ENCODE data around the gene FRMD5. TPM values are rescaled to one million over a fixed set of nuclear protein-coding genes. Genes with fewer than 3 reads are reported as not detected.

Gene FRMD5
- total and polyA plus RNA-seq, 2 donors (not counting 1 experiment from before 2014, with no cell fraction given): not detected

- WGBS (ENCODE audit: insufficient coverage): 92% methylated on average over 2 of the region's 3 CpGs
- Histone ChIP-seq H3K9ac (ENCODE audit: low read length) (no peak overlapping the region), H3K4me1 (ENCODE audit: control insufficient read depth in 2 of 2, insufficient read depth in 2 of 2, low read length in 2 of 2) (no peaks in the 10 kb centered on the region), H3K9me3 (ENCODE audit: control extremely low read depth in 1 of 3, control insufficient read depth in 2 of 3, insufficient read depth in 1 of 3, low read length in 2 of 3) (no peaks in the 10 kb centered on the region), H3K36me3 (replicated peaks in 1 of 2; ENCODE audit: control extremely low read depth in 1 of 2, control insufficient read depth in 1 of 2, extremely low read depth in 1 of 2, insufficient read depth in 2 of 2, low read length in 1 of 2) (no peaks in the 10 kb centered on the region), H3K4me2 (replicated peaks; ENCODE audit: low read depth, low read length, poor library complexity, severe bottlenecking) (no peak overlapping the region), H3K4me3 (ENCODE audit: control extremely low read depth in 1 of 5, extremely low read depth in 1 of 5, insufficient read depth in 1 of 5, low read depth in 2 of 5, low read length in 4 of 5) (no peak overlapping the region), H3K27ac (ENCODE audit: low read length in 2 of 2) (no peak overlapping the region), H3K79me2 (ENCODE audit: control insufficient read depth, insufficient read depth, low read length) (no peaks in the 10 kb centered on the region), H4K20me1 (ENCODE audit: control insufficient read depth, insufficient read depth, low read length, poor library complexity, severe bottlenecking) (no peaks in the 10 kb centered on the region), H3K27me3 (replicated peaks in 1 of 4; ENCODE audit: control extremely low read depth in 1 of 4, control insufficient read depth in 3 of 4, insufficient read depth in 4 of 4, low read length in 3 of 4) (no peaks in the 10 kb centered on the region), H2AFZ (ENCODE audit: insufficient read depth, low read depth, low read length, poor library complexity, severe bottlenecking) (no peak overlapping the region)
- Mint-ChIP-seq H3K27me3 (no peaks in the 10 kb centered on the region), H3K9me3 (ENCODE audit: insufficient read depth) (no peaks in the 10 kb centered on the region), H3K4me1 (no peaks in the 10 kb centered on the region), H3K4me3 (no peak overlapping the region), H3K27ac (no peak overlapping the region)
- ATAC-seq (ENCODE audit: low read depth) (no peak), DNase-seq (no peak)
- no peak for TF ChIP-seq EZH2 (IDR thresholded peaks at IDR 0.05; ENCODE audit: borderline replicate concordance, insufficient read depth, low read depth, low read length, poor library complexity, severe bottlenecking)
- intact Hi-C loops (cut with micrococcal nuclease): no loop called here
- POLR2A ChIA-PET: interaction anchor here (0.6 kb wide), 1 partner anchor 31 kb away, joined by 7 read pairs; no protein-coding TSS in a partner anchor
- CTCF ChIA-PET: no interaction called here
These were observed 306.0 kb downstream of the FRMD5 start for GRCh38 chr15:43889042-43889441.

GRCh38 chr15:43887901-43888300, 307.2 kb downstream of the FRMD5 start:
- H3K9ac ChIP-seq (ENCODE audit: low read length): no peak overlapping the region
- no peak overlapping the region for H3K4me2 ChIP-seq (replicated peaks; ENCODE audit: low read depth, low read length, poor library complexity, severe bottlenecking)
- no peaks in the 10 kb centered on the region for H4K20me1 ChIP-seq (ENCODE audit: control insufficient read depth, insufficient read depth, low read length, poor library complexity, severe bottlenecking)
- Mint-ChIP-seq H3K4me3 (no peak overlapping the region), H3K4me1 (no peaks in the 10 kb centered on the region), H3K9me3 (ENCODE audit: insufficient read depth) (no peaks in the 10 kb centered on the region), H3K27ac (no peak overlapping the region), H3K27me3 (no peaks in the 10 kb centered on the region)
- no peak overlapping the region for H2AFZ ChIP-seq (ENCODE audit: insufficient read depth, low read depth, low read length, poor library complexity, severe bottlenecking)
- TF ChIP-seq CTCF (IDR thresholded peaks at IDR 0.05) (no peak), EZH2 (IDR thresholded peaks at IDR 0.05; ENCODE audit: borderline replicate concordance, insufficient read depth, low read depth, low read length, poor library complexity, severe bottlenecking) (no peak)
- no peak overlapping the region for H3K4me3 ChIP-seq (ENCODE audit: control extremely low read depth in 1 of 5, extremely low read depth in 1 of 5, insufficient read depth in 1 of 5, low read depth in 2 of 5, low read length in 4 of 5)
- intact Hi-C loops (cut with micrococcal nuclease): no loop called here
- H3K36me3 ChIP-seq (replicated peaks in 1 of 2; ENCODE audit: control extremely low read depth in 1 of 2, control insufficient read depth in 1 of 2, extremely low read depth in 1 of 2, insufficient read depth in 2 of 2, low read length in 1 of 2): no peaks in the 10 kb centered on the region
- DNase-seq (no peak), ATAC-seq (ENCODE audit: low read depth) (no peak)
- 100% methylated on average over 1 of the region's 5 CpGs for whole genome bisulfite sequencing (ENCODE audit: insufficient coverage)
- no peak overlapping the region for H3K27ac ChIP-seq (ENCODE audit: low read length in 2 of 2)
- ChIA-PET CTCF (no interaction called here), POLR2A (no interaction called here)
- H3K4me1 ChIP-seq (ENCODE audit: control insufficient read depth in 2 of 2, insufficient read depth in 2 of 2, low read length in 2 of 2): no peaks in the 10 kb centered on the region
- no peaks in the 10 kb centered on the region for H3K79me2 ChIP-seq (ENCODE audit: control insufficient read depth, insufficient read depth, low read length)
- H3K27me3 ChIP-seq (replicated peaks in 1 of 4; ENCODE audit: control extremely low read depth in 1 of 4, control insufficient read depth in 3 of 4, insufficient read depth in 4 of 4, low read length in 3 of 4): no peaks in the 10 kb centered on the region
- no peaks in the 10 kb centered on the region for H3K9me3 ChIP-seq (ENCODE audit: control extremely low read depth in 1 of 3, control insufficient read depth in 2 of 3, insufficient read depth in 1 of 3, low read length in 2 of 3)
